Astrocyte (in vitro differentiated cells and primary cell): ENCODE data around the gene SFSWAP. TPM values are rescaled to one million over a fixed set of nuclear protein-coding genes. Genes with fewer than 3 reads are reported as not detected.

Experiments
- DNase-seq: peaks from one replicate; pipeline ENCODE4 v3.0.0-alpha.2; 2010; ENCODE audit warnings: low read depth
- FAIRE-seq: peaks from 2 replicates; lab custom pipeline; 2011; peaks lifted over from hg19 to GRCh38; lab: Jason Lieb, UNC
- H2AFZ ChIP-seq: 2 replicates; pipeline ENCODE4 v1.6.0; 2012; ENCODE audit warnings: low read depth, low read length, inconsistent platforms
- H3K27ac ChIP-seq: 2 replicates; pipeline ENCODE4 v1.5.1; 2011; ENCODE audit warnings: low read depth, low read length, inconsistent platforms
- H3K27me3 ChIP-seq: 2 replicates; pipeline ENCODE4 v1.6.0; 2011; ENCODE audit warnings: low read length, inconsistent platforms; ENCODE audit not compliant: insufficient read depth
- H3K36me3 ChIP-seq: 2 replicates; pipeline ENCODE4 v1.5.1; 2011; ENCODE audit warnings: low read length, inconsistent platforms; ENCODE audit not compliant: insufficient read depth
- H3K4me1 ChIP-seq: 2 replicates; pipeline ENCODE4 v1.5.1; 2011; ENCODE audit warnings: low read length, inconsistent platforms; ENCODE audit not compliant: insufficient read depth
- H3K4me2 ChIP-seq: 2 replicates; pipeline ENCODE4 v1.6.0; 2012; ENCODE audit warnings: low read length, inconsistent platforms
- H3K4me3 ChIP-seq: 2 replicates; pipeline ENCODE4 v1.5.1; 2011; ENCODE audit warnings: low read depth, mild to moderate bottlenecking, low read length, inconsistent platforms; ENCODE audit not compliant: insufficient read depth
- H3K79me2 ChIP-seq: 2 replicates; pipeline ENCODE4 v1.6.0; 2012; ENCODE audit warnings: mild to moderate bottlenecking, low read length, inconsistent platforms; ENCODE audit not compliant: insufficient read depth
- H3K9ac ChIP-seq: 2 replicates; pipeline ENCODE4 v1.6.0; 2012; ENCODE audit warnings: mild to moderate bottlenecking, low read length, inconsistent platforms
- H3K9me3 ChIP-seq: 2 replicates; pipeline ENCODE4 v1.5.1; 2012; ENCODE audit warnings: low read depth, mild to moderate bottlenecking, low read length, inconsistent platforms; ENCODE audit not compliant: insufficient read depth
- H4K20me1 ChIP-seq: 2 replicates; pipeline ENCODE4 v1.6.0; 2012; ENCODE audit warnings: low read length, inconsistent platforms; ENCODE audit not compliant: insufficient read depth
- H3K27ac Mint-ChIP-seq: one replicate; pipeline ENCODE4 v1.8.0; 2021; ENCODE audit warnings: mild to moderate bottlenecking, mixed read lengths; ENCODE audit not compliant: unreplicated experiment
- H3K27me3 Mint-ChIP-seq: one replicate; pipeline ENCODE4 v1.8.0; 2021; ENCODE audit warnings: low read depth, mixed read lengths; ENCODE audit not compliant: unreplicated experiment
- H3K36me3 Mint-ChIP-seq: one replicate; pipeline ENCODE4 v1.8.0; 2021; ENCODE audit warnings: low read depth, mixed read lengths; ENCODE audit not compliant: unreplicated experiment
- H3K4me1 Mint-ChIP-seq: one replicate; pipeline ENCODE4 v1.8.0; 2021; ENCODE audit warnings: low read depth, mixed read lengths; ENCODE audit not compliant: unreplicated experiment
- H3K4me3 Mint-ChIP-seq: one replicate; pipeline ENCODE4 v1.8.0; 2021; ENCODE audit warnings: mild to moderate bottlenecking, moderate library complexity, mixed read lengths; ENCODE audit not compliant: unreplicated experiment
- H3K9me3 Mint-ChIP-seq: one replicate; pipeline ENCODE4 v1.8.0; 2021; ENCODE audit warnings: mild to moderate bottlenecking, mixed read lengths; ENCODE audit not compliant: unreplicated experiment
- EZH2 ChIP-seq: IDR thresholded peaks from 2 replicates; pipeline ENCODE4 v1.6.1; 2012; ENCODE audit warnings: mild to moderate bottlenecking, low read length, inconsistent platforms; ENCODE audit not compliant: insufficient read depth
- total RNA-seq: library from RNA; stranded (reverse); gene quantifications from 2 replicates; pipeline ENCODE4 v1.2.1, GENCODE V29; 2021
- TF ChIP-seq, protein P1 (sequence below): IDR thresholded peaks from 2 replicates; pipeline ENCODE4 v1.5.1; 2011; ENCODE audit warnings: low read depth, mild to moderate bottlenecking, inconsistent platforms, low read length, moderate library complexity; ENCODE audit not compliant: insufficient read depth

Gene SFSWAP
- total RNA-seq, 1 donor from 2014 or later = 35.7 TPM

DNA sequence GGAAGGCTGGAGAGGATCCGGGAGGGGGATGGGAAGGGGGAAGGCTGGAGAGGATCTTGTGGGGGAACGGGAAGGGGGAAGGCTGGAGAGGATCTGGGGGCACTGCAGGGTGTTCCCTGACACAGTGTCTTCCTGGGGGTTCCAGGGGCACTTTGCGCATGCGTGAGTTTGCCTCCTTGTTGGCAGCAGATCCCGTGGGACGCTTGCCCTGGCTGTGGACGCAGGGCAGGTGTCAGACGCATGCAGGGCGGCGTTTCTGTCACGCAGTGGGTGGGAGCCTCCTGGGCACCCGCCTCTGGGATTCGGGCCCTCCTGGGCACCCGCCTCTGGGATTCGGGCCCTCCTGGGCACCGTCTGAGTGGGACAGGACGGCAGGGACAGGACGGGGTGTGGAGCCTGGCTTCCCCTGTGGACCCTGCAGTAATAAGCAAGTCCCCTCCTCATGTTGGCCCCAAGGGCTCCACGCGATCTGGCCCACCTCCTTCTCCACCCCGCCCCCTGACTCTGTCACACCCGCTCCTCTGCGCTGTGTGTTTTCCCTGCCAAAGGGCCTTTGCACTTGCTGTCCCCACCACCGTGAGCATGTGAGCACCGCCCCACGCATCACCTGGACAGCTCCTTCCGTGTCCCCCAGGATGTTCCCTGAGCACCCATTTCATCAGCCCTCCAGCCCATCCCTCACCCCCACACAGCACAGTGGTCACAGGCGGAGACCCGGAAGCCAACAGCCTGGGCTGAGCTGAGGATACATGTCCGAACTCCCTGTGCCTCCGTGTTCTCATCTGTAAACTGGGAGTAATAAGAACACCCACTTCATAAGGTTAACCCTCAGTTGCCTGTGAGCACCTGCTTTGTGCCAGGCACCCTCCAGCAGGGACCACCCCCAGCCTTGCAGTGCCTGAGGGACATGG, 121.7 kb downstream of the SFSWAP start:
- no peak for FAIRE-seq
- Histone ChIP-seq H3K9me3 (no peaks in the 10 kb centered on the region), H3K27me3 (no peaks in the 10 kb centered on the region), H4K20me1 (peaks cover 31% of the 10 kb centered on the region), H3K9ac (no peak overlapping the region), H3K79me2 (no peaks in the 10 kb centered on the region), H3K27ac (no peak overlapping the region), H3K4me1 (peaks cover 23% of the 10 kb centered on the region), H3K4me2 (peak overlapping the region; percentile 48), H2AFZ (no peak overlapping the region), H3K4me3 (no peak overlapping the region), H3K36me3 (no peaks in the 10 kb centered on the region)
- H3K36me3 Mint-ChIP-seq = no peaks in the 10 kb centered on the region
- peaks cover 5% of the 10 kb centered on the region for H3K27me3 Mint-ChIP-seq
- no peak for DNase-seq
- TF ChIP-seq EZH2 = no peak
- TF ChIP-seq, protein P1, sequence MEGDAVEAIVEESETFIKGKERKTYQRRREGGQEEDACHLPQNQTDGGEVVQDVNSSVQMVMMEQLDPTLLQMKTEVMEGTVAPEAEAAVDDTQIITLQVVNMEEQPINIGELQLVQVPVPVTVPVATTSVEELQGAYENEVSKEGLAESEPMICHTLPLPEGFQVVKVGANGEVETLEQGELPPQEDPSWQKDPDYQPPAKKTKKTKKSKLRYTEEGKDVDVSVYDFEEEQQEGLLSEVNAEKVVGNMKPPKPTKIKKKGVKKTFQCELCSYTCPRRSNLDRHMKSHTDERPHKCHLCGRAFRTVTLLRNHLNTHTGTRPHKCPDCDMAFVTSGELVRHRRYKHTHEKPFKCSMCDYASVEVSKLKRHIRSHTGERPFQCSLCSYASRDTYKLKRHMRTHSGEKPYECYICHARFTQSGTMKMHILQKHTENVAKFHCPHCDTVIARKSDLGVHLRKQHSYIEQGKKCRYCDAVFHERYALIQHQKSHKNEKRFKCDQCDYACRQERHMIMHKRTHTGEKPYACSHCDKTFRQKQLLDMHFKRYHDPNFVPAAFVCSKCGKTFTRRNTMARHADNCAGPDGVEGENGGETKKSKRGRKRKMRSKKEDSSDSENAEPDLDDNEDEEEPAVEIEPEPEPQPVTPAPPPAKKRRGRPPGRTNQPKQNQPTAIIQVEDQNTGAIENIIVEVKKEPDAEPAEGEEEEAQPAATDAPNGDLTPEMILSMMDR = no peak
- H3K4me3 Mint-ChIP-seq = no peak overlapping the region
- no peaks in the 10 kb centered on the region for H3K9me3 Mint-ChIP-seq
- H3K4me1 Mint-ChIP-seq = no peaks in the 10 kb centered on the region
- H3K27ac Mint-ChIP-seq = peak overlapping the region; percentile 66

GRCh38 chr12:131833288-131833895, 122.5 kb downstream of the SFSWAP start:
- Histone ChIP-seq H3K27ac (no peak overlapping the region), H3K79me2 (no peaks in the 10 kb centered on the region), H3K4me3 (no peak overlapping the region), H3K4me1 (peaks cover 23% of the 10 kb centered on the region), H3K9ac (no peak overlapping the region), H4K20me1 (peaks cover 31% of the 10 kb centered on the region), H3K36me3 (no peaks in the 10 kb centered on the region), H3K27me3 (no peaks in the 10 kb centered on the region), H2AFZ (no peak overlapping the region), H3K4me2 (no peak overlapping the region), H3K9me3 (no peaks in the 10 kb centered on the region)
- H3K9me3 Mint-ChIP-seq = no peaks in the 10 kb centered on the region
- FAIRE-seq (no peak), DNase-seq (no peak)
- no peaks in the 10 kb centered on the region for H3K4me1 Mint-ChIP-seq
- H3K27ac Mint-ChIP-seq = peak overlapping the region; percentile 66
- no peaks in the 10 kb centered on the region for H3K36me3 Mint-ChIP-seq
- no peak overlapping the region for H3K4me3 Mint-ChIP-seq
- H3K27me3 Mint-ChIP-seq = peaks cover 3% of the 10 kb centered on the region
- TF ChIP-seq, protein P1 = no peak
- TF ChIP-seq EZH2 = no peak
